Endothelial cell of umbilical vein (primary cell): ENCODE results near the gene CELA3A. TPM values are rescaled to one million over a fixed set of nuclear protein-coding genes. Genes with fewer than 3 reads are reported as not detected.
A peak's percentile ranks its signal among the peaks of the same experiment; 100 is the strongest.

ENCODE experiments used
- BruUV-seq: library from RNA; stranded (reverse); fragments of 400-500 nt; replicated peaks from 2 replicates; lab custom pipeline; 2021; lab: Mats Ljungman, UMichigan
- CTCF ChIA-PET: fragments of 300-600, 350-600 bp; sonication (Branson Sonifier 250); formaldehyde crosslinking; loops from one replicate; lab custom pipeline; 2021; ENCODE audit warnings: antibody characterized with exemption, inconsistent platforms; lab: Charles Lee
- POLR2A ChIA-PET: fragments of 300-600, 350-600 bp; sonication (Branson Sonifier 250); formaldehyde crosslinking; loops from one replicate; lab custom pipeline; 2021; ENCODE audit warnings: antibody characterized with exemption, inconsistent platforms; lab: Charles Lee
- DNase-seq: peaks from one replicate; pipeline ENCODE4 v3.0.0-alpha.2; 2011; ENCODE audit warnings: low read depth, low spot score
- FAIRE-seq: peaks from 2 replicates; lab custom pipeline; 2011; peaks lifted over from hg19 to GRCh38; lab: Jason Lieb, UNC
- H2AFZ ChIP-seq: 2 replicates; pipeline ENCODE4 v1.6.0; 2012; ENCODE audit warnings: low read depth, low read length, control low read depth, inconsistent platforms
- H3K27ac ChIP-seq: 2 replicates; pipeline ENCODE4 v1.5.1; 2011; ENCODE audit warnings: low read depth, mild to moderate bottlenecking, control low read depth, low read length, moderate library complexity; ENCODE audit not compliant: insufficient read depth
- H3K27me3 ChIP-seq, 2 experiments: 2 replicates each; pipeline versions ENCODE4 v1.6.0 to v1.6.1; 2011; ENCODE audit warnings: low read length in 2 of 2, mixed read lengths in 1 of 2; ENCODE audit not compliant: control insufficient read depth in 2 of 2, insufficient read depth in 2 of 2
- H3K36me3 ChIP-seq, 2 experiments: 2 replicates in 1 of 2; 3 replicates in 1 of 2; pipeline ENCODE4 v1.5.1; 2011; ENCODE audit warnings: low read length in 2 of 2, mild to moderate bottlenecking in 1 of 2, moderate library complexity in 1 of 2; ENCODE audit not compliant: control insufficient read depth in 2 of 2, insufficient read depth in 2 of 2; ENCODE audit errors: extremely low read depth in 1 of 2
- H3K4me1 ChIP-seq: 3 replicates; pipeline ENCODE4 v1.5.1; 2011; ENCODE audit warnings: mild to moderate bottlenecking, low read length; ENCODE audit not compliant: control insufficient read depth, insufficient read depth; ENCODE audit errors: extremely low read depth
- H3K4me2 ChIP-seq: 2 replicates; pipeline ENCODE4 v1.6.1; 2011; ENCODE audit warnings: low read length, control low read depth, mixed read lengths; ENCODE audit not compliant: insufficient read depth
- H3K4me3 ChIP-seq, 3 experiments: fragments of 200-600 bp in 1 of 3; sonication (generic), shearing (Covaris generic) in 1 of 3; replicated peaks in 1 of 3; 2 replicates each; pipeline ENCODE4 v1.5.1; 2011 to 2016; ENCODE audit warnings: control low read depth in 3 of 3, low read length in 3 of 3, mild to moderate bottlenecking in 2 of 3, inconsistent platforms in 1 of 3, low read depth in 1 of 3, moderate library complexity in 1 of 3; ENCODE audit not compliant: insufficient read depth in 1 of 3
- H3K79me2 ChIP-seq: 2 replicates; pipeline ENCODE4 v1.6.0; 2012; ENCODE audit warnings: low read length, inconsistent platforms; ENCODE audit not compliant: control insufficient read depth, insufficient read depth
- H3K9ac ChIP-seq: replicated peaks from 2 replicates; pipeline ENCODE3; 2011; ENCODE audit warnings: low read length, control low read depth; ENCODE audit not compliant: insufficient read depth; ENCODE audit errors: extremely low read depth
- H3K9me1 ChIP-seq: replicated peaks from 3 replicates; pipeline ENCODE4 v1.6.0; 2011; ENCODE audit warnings: mild to moderate bottlenecking, low read length; ENCODE audit not compliant: control insufficient read depth, insufficient read depth; ENCODE audit errors: extremely low read depth
- H3K9me3 ChIP-seq: replicated peaks from 2 replicates; pipeline ENCODE4 v1.5.1; 2012; ENCODE audit warnings: low read length, inconsistent platforms; ENCODE audit not compliant: control insufficient read depth, insufficient read depth
- H4K20me1 ChIP-seq: replicated peaks from 2 replicates; pipeline ENCODE3; 2011; ENCODE audit warnings: mild to moderate bottlenecking, low read length; ENCODE audit not compliant: control insufficient read depth, insufficient read depth; ENCODE audit errors: extremely low read depth
- CTCF ChIP-seq, 2 donors: IDR thresholded peaks; 1 replicate in 1 of 2; 2 replicates in 1 of 2; pipeline ENCODE4 v1.5.1; 2011; ENCODE audit warnings: low read length in 2 of 2, mild to moderate bottlenecking in 2 of 2, moderate library complexity in 2 of 2, control low read depth in 1 of 2, inconsistent platforms in 1 of 2, low read depth in 1 of 2; ENCODE audit not compliant: insufficient read depth in 1 of 2; ENCODE audit errors: extremely low read depth in 1 of 2
- EZH2 ChIP-seq: IDR thresholded peaks from 2 replicates; pipeline ENCODE4 v1.6.1; 2012; ENCODE audit warnings: borderline replicate concordance, low read depth, mild to moderate bottlenecking, moderate library complexity, low read length, inconsistent platforms; ENCODE audit not compliant: severe bottlenecking
- FOS ChIP-seq: IDR thresholded peaks from 2 replicates; pipeline ENCODE4 v1.6.1; 2011; ENCODE audit warnings: mild to moderate bottlenecking, low read length, moderate library complexity, borderline replicate concordance; ENCODE audit not compliant: insufficient read depth
- GATA2 ChIP-seq: IDR thresholded peaks from 2 replicates; pipeline ENCODE4 v1.7.0; 2011; ENCODE audit warnings: low read depth, mild to moderate bottlenecking, moderate library complexity, mixed read lengths, low read length; ENCODE audit not compliant: insufficient read length, insufficient read depth
- JUN ChIP-seq: IDR thresholded peaks from 2 replicates; pipeline ENCODE4 v1.6.1; 2011; ENCODE audit warnings: borderline replicate concordance, low read depth; ENCODE audit not compliant: insufficient read length, insufficient read depth
- MAX ChIP-seq: IDR thresholded peaks from 2 replicates; pipeline ENCODE4 v1.6.1; 2011; ENCODE audit not compliant: insufficient read depth, insufficient read length
- MYC ChIP-seq: IDR thresholded peaks from one replicate; pipeline ENCODE4 v1.6.1; 2011; ENCODE audit warnings: mild to moderate bottlenecking, low read depth, low read length
- POLR2A ChIP-seq: IDR thresholded peaks from 2 replicates; pipeline ENCODE4 v1.6.1; 2012; ENCODE audit warnings: low read depth, mild to moderate bottlenecking, control low read depth, low read length
- POLR2AphosphoS5 ChIP-seq: IDR thresholded peaks from 2 replicates; pipeline ENCODE4 v1.6.1; 2012; ENCODE audit warnings: low read depth, mild to moderate bottlenecking, control low read depth, low read length, moderate library complexity; ENCODE audit not compliant: insufficient read depth
- dilution Hi-C: fragments of 300-500 bp; cut with MboI; formaldehyde crosslinking; loops from one replicate; pipeline ENCODE4 v1.15.0; 2019; ENCODE audit warnings: low sequenced_read_pairs; ENCODE audit not compliant: extremely low pct_ligation_motif_present
- intact Hi-C: fragments of 100-400 bp; cut with micrococcal nuclease; formaldehyde crosslinking; loops from one replicate; pipeline ENCODE4 v1.10.0; 2022
- polyA plus RNA-seq, 4 experiments: library from polyadenylated mRNA; depleted of rRNA in 3 of 4; stranded (reverse) in 3 of 4; unstranded in 1 of 4; fragments of >200 nt; gene quantifications; 2 replicates each; pipeline versions ENCODE4 v1.2.1 to v1.2.3, GENCODE V29; 2011 to 2012; ENCODE audit warnings: missing spikeins in 1 of 4
- total RNA-seq: library from RNA; stranded (reverse); gene quantifications from 2 replicates; pipeline ENCODE4 v1.2.3, GENCODE V29; 2021

CELA3A gene
- total and polyA plus RNA-seq, 2 donors (not counting 3 experiments of a cell fraction or from before 2014, with no cell fraction given) = not detected

- H4K20me1 ChIP-seq = peaks cover 34% of the 10 kb centered on the region
- no peak for DNase-seq
- no peaks in the 10 kb centered on the region for H3K9me1 ChIP-seq
- H3K9ac ChIP-seq = no peak overlapping the region
- no peaks in the 10 kb centered on the region for H3K9me3 ChIP-seq
- H3K4me3 ChIP-seq = no peak overlapping the region
- dilution Hi-C loops (no loop called here), intact Hi-C loops (no loop called here)
- peaks cover 0 to 2% of the 10 kb centered on the region in 2 experiments for H3K36me3 ChIP-seq
- no peaks in the 10 kb centered on the region for H3K27me3 ChIP-seq
- H2AFZ ChIP-seq = no peak overlapping the region
- H3K4me2 ChIP-seq = peak overlapping the region; percentile 49
- no TSS peak for BruUV-seq
- no peak for TF ChIP-seq GATA2
- no peak for FAIRE-seq
- peaks cover 88% of the 10 kb centered on the region for H3K79me2 ChIP-seq
- CTCF ChIA-PET = no interaction called here
- H3K4me1 ChIP-seq = peaks cover 28% of the 10 kb centered on the region
- POLR2A ChIA-PET = no interaction called here
- H3K27ac ChIP-seq = no peak overlapping the region
These were observed 55.5 kb downstream of the CELA3A start for GRCh38 chr1:22056936-22057335.

- Histone ChIP-seq H4K20me1 (peaks cover 36% of the 10 kb centered on the region), H3K4me1 (peaks cover 28% of the 10 kb centered on the region), H3K4me3 (no peak overlapping the region), H3K36me3 (peaks cover 0 to 2% of the 10 kb centered on the region in 2 experiments), H3K9me3 (no peaks in the 10 kb centered on the region), H3K9me1 (no peaks in the 10 kb centered on the region), H3K4me2 (no peak overlapping the region), H3K9ac (no peak overlapping the region), H3K27me3 (no peaks in the 10 kb centered on the region), H3K27ac (no peak overlapping the region), H2AFZ (no peak overlapping the region), H3K79me2 (peaks cover 95% of the 10 kb centered on the region)
- no TSS peak for BruUV-seq
- intact Hi-C loops (no loop called here), dilution Hi-C loops (no loop called here)
- FAIRE-seq = no peak
- ChIA-PET POLR2A (no interaction called here), CTCF (interaction anchor here (0.8 kb wide), 1 partner anchor 34 kb away, joined by 3 read pairs; no protein-coding TSS in a partner anchor)
- TF ChIP-seq MYC (no peak), EZH2 (no peak), POLR2A (no peak), CTCF (IDR thresholded peaks at IDR 0.05; ENCODE audit: extremely low read depth in 1 of 2, insufficient read depth in 1 of 2, low read depth in 1 of 2, low read length in 2 of 2) (no peak), POLR2AphosphoS5 (no peak), FOS (no peak), JUN (no peak), GATA2 (no peak), MAX (no peak)
- no peak for DNase-seq
These were observed 56.4 kb downstream of the CELA3A start for GRCh38 chr1:22057861-22058260.
